K562 (cell line): ENCODE results near the gene CHST15. TPM values are rescaled to one million over a fixed set of nuclear protein-coding genes. Genes with fewer than 3 reads are reported as not detected.

Experiments
- ATAC-seq: fragments of 200-7000 bp; cut with Tn5 transposase; 3 replicates; pipeline ENCODE4 v1.9.1; 2020; ENCODE audit warnings: moderate library complexity
- BruUV-seq: library from RNA; stranded (reverse); fragments of 400-500 nt; replicated peaks from 2 replicates; lab custom pipeline; 2021; lab: Mats Ljungman, UMichigan
- CTCF ChIA-PET: fragments of 300-600 bp; formaldehyde crosslinking; extraction: SDS; loops from one replicate; lab custom pipeline; 2021; ENCODE audit warnings: low intra/inter-chr PET ratio; lab: Yijun Ruan, JAX
- POLR2A ChIA-PET: fragments of 300-600, 350-650 bp; sonication (Branson Sonifier 250); formaldehyde crosslinking; extraction: SDS; loops from one replicate; lab custom pipeline; 2021; ENCODE audit warnings: antibody characterized with exemption, inconsistent platforms; lab: Yijun Ruan, JAX
- DNase-seq, 4 experiments: peaks; one replicate each; pipeline versions ENCODE4 v3.0.0 to v3.0.0-alpha.2; 2011 to 2018; ENCODE audit warnings: low spot score in 3 of 4, mixed read lengths in 3 of 4; ENCODE audit errors: extremely low read depth in 1 of 4
- FAIRE-seq: peaks from 2 replicates; lab custom pipeline; 2011; peaks lifted over from hg19 to GRCh38; lab: Jason Lieb, UNC
- H2AFZ ChIP-seq: 2 replicates; pipeline ENCODE4 v1.6.0; 2011; ENCODE audit warnings: low read depth, low read length, control low read depth, inconsistent platforms
- H3K27ac ChIP-seq: fragments of 200-600 bp; 3 replicates; pipeline ENCODE4 v1.8.0; 2011; ENCODE audit warnings: low read depth, mild to moderate bottlenecking, control low read depth, inconsistent platforms, low read length, moderate library complexity, mixed read lengths; ENCODE audit errors: extremely low read depth
- H3K27me3 ChIP-seq, 2 experiments: fragments of 300-600 bp in 1 of 2; 2 replicates in 1 of 2; 3 replicates in 1 of 2; pipeline versions ENCODE4 v1.6.0 to v1.8.0; 2011; ENCODE audit warnings: inconsistent platforms in 2 of 2, low read length in 2 of 2, mild to moderate bottlenecking in 1 of 2, mixed read lengths in 1 of 2, moderate library complexity in 1 of 2; ENCODE audit not compliant: control insufficient read depth in 2 of 2, insufficient read depth in 2 of 2
- H3K36me3 ChIP-seq: fragments of 300-600 bp; 3 replicates; pipeline ENCODE4 v1.8.0; 2011; ENCODE audit warnings: mild to moderate bottlenecking, low read length, inconsistent platforms; ENCODE audit not compliant: control insufficient read depth, insufficient read depth
- H3K4me1 ChIP-seq, 2 experiments: fragments of 200-600 bp in 1 of 2; replicated peaks in 1 of 2; 2 replicates in 1 of 2; 3 replicates in 1 of 2; pipeline versions ENCODE4 v1.5.1 to v1.8.0; 2011; ENCODE audit warnings: inconsistent platforms in 2 of 2, low read length in 2 of 2, mild to moderate bottlenecking in 1 of 2, mixed read lengths in 1 of 2, moderate library complexity in 1 of 2; ENCODE audit not compliant: control insufficient read depth in 2 of 2, insufficient read depth in 2 of 2
- H3K4me2 ChIP-seq: 2 replicates; pipeline ENCODE4 v1.6.1; 2011; ENCODE audit warnings: low read length, control low read depth, inconsistent platforms, mixed read lengths; ENCODE audit not compliant: insufficient read depth
- H3K4me3 ChIP-seq: fragments of 200-600 bp; sonication (generic), shearing (Covaris generic); 2 replicates; pipeline ENCODE4 v1.5.1; 2016; ENCODE audit warnings: control low read depth, inconsistent platforms
- H3K79me2 ChIP-seq: fragments of 200-600 bp; 3 replicates; pipeline ENCODE4 v1.8.0; 2011; ENCODE audit warnings: low read length, inconsistent platforms; ENCODE audit not compliant: control insufficient read depth, insufficient read depth
- H3K9ac ChIP-seq, 2 experiments: 2 replicates each; pipeline versions ENCODE4 v1.6.0 to v1.6.1; 2011; ENCODE audit warnings: low read depth in 2 of 2, low read length in 2 of 2, control low read depth in 1 of 2, inconsistent platforms in 1 of 2, mild to moderate bottlenecking in 1 of 2, mixed read lengths in 1 of 2; ENCODE audit not compliant: insufficient read depth in 1 of 2
- H3K9me1 ChIP-seq: one replicate; pipeline ENCODE4 v1.6.0; 2011; ENCODE audit warnings: inconsistent platforms, mild to moderate bottlenecking, low read length, moderate library complexity; ENCODE audit not compliant: control insufficient read depth, insufficient read depth
- H3K9me3 ChIP-seq: replicated peaks from 2 replicates; pipeline ENCODE4 v1.5.1; 2011; ENCODE audit warnings: low read depth, low read length, inconsistent platforms; ENCODE audit not compliant: control insufficient read depth, insufficient read depth
- H4K20me1 ChIP-seq: replicated peaks from 2 replicates; pipeline ENCODE4 v1.6.1; 2011; ENCODE audit warnings: low read length, inconsistent platforms, mixed read lengths; ENCODE audit not compliant: control insufficient read depth, insufficient read depth
- ETV6 ChIP-seq, 3 experiments: fragments of 150-350 bp in 1 of 3; sonication (generic) in 1 of 3; formaldehyde crosslinking in 1 of 3; IDR thresholded peaks; 2 replicates each; pipeline versions ENCODE4 v1.6.1 to v1.8.0; 2014 to 2022; ENCODE audit warnings: borderline replicate concordance in 2 of 3, low read depth in 2 of 3, antibody characterized with exemption in 1 of 3, low read length in 1 of 3, mild to moderate bottlenecking in 1 of 3, missing genetic modification reagents in 1 of 3
- RBM25 ChIP-seq: fragments of 200-400 bp; formaldehyde crosslinking; IDR thresholded peaks from 2 replicates; pipeline ENCODE4 v1.6.1; 2018; ENCODE audit warnings: low read length, low read depth, moderate library complexity; ENCODE audit not compliant: severe bottlenecking
- SMAD4 ChIP-seq: fragments of 250-450 bp; sonication (Bioruptor Pico); conservative IDR thresholded peaks from 2 replicates; pipeline ENCODE4 v1.8.0; 2021; ENCODE audit warnings: inconsistent platforms, mild to moderate bottlenecking, moderate library complexity
- TAF1 ChIP-seq: IDR thresholded peaks from 2 replicates; pipeline ENCODE4 v1.6.1; 2011; ENCODE audit warnings: mild to moderate bottlenecking, low read length, moderate library complexity; ENCODE audit not compliant: insufficient read depth, control insufficient read depth, severe bottlenecking; ENCODE audit errors: extremely low read depth
- ZBTB17 ChIP-seq: fragments of 450-650 bp; formaldehyde crosslinking; IDR thresholded peaks from 2 replicates; pipeline ENCODE4 v1.4.0; 2020; ENCODE audit warnings: mild to moderate bottlenecking
- ZC3H11A ChIP-seq: IDR thresholded peaks from 2 replicates; pipeline ENCODE4 v1.6.1; 2012; ENCODE audit warnings: low read depth, low read length, improper control_type of control experiment
- ZFP36 ChIP-seq: fragments of 150-350 bp; IDR thresholded peaks from 2 replicates; pipeline ENCODE4 v1.6.1; 2018; ENCODE audit warnings: low read length, low read depth; ENCODE audit not compliant: partially characterized antibody
- ZNF3 ChIP-seq: fragments of 250-450 bp; sonication (Bioruptor Pico); IDR thresholded peaks from 2 replicates; pipeline ENCODE4 v1.5.0; 2021; ENCODE audit warnings: mild to moderate bottlenecking, moderate library complexity
- ZNF354B ChIP-seq: fragments of 250-450 bp; sonication (Bioruptor Pico); IDR thresholded peaks from 2 replicates; pipeline ENCODE4 v1.4.0; 2020
- ZNF717 ChIP-seq: fragments of 250-450 bp; sonication (Bioruptor Pico); IDR thresholded peaks from 2 replicates; pipeline ENCODE4 v1.5.0; 2021
- WGBS: fragments of 100-300 bp; shearing (Covaris generic); methylation state at CpG from one replicate; pipeline ENCODE4 v1.1.6; 2016; ENCODE audit warnings: low coverage, mixed read lengths; ENCODE audit not compliant: insufficient coverage; ENCODE audit errors: missing lambda C conversion rate; 5-methylcytosine and 5-hydroxymethylcytosine counted together
- in situ Hi-C: fragments of 300-500 bp; cut with MboI; formaldehyde crosslinking; loops from 4 replicates; pipeline ENCODE4 v1.15.0; 2018; ENCODE audit warnings: inconsistent platforms, mixed read lengths
- intact Hi-C: fragments of 100-400 bp; cut with micrococcal nuclease; formaldehyde crosslinking; loops from 2 replicates; pipeline ENCODE4 v1.14.2; 2022
- polyA plus RNA-seq, 8 experiments: library from polyadenylated mRNA; depleted of rRNA in 4 of 8; stranded (reverse) in 5 of 8; unstranded in 3 of 8; fragments of >200 nt; fragmentation: Nextera tagmentation in 2 of 8; fragmentation: Illumina TruSeq in 1 of 8; extraction: Ambion mirVana in 2 of 8; extraction: Trizol in 1 of 8; gene quantifications; 2 replicates each; pipeline versions ENCODE4 v1.2.1 to v1.2.3, GENCODE V29; 2011 to 2014; ENCODE audit warnings: inconsistent platforms in 1 of 8, missing spikeins in 1 of 8
- total RNA-seq, 7 experiments: library from RNA; depleted of rRNA in 6 of 7; stranded (reverse); fragments of >200 nt in 6 of 7; fragmentation: Illumina TruSeq in 2 of 7; extraction: Trizol in 2 of 7; gene quantifications; 2 replicates each; pipeline versions ENCODE4 v1.2.1 to v1.2.3, GENCODE V29; 2011 to 2021; ENCODE audit warnings: low replicate concordance in 1 of 7
- TF ChIP-seq, protein P1 (sequence below): sonication (generic); formaldehyde crosslinking; IDR thresholded peaks from 2 replicates; pipeline ENCODE4 v1.8.0; 2022; ENCODE audit warnings: mild to moderate bottlenecking, missing genetic modification reagents
- TF ChIP-seq, protein P2 (sequence below): IDR thresholded peaks from 2 replicates; pipeline ENCODE4 v1.6.1; 2016; ENCODE audit warnings: missing genetic modification characterization, missing compliant biosample characterization

Gene CHST15
- total and polyA plus RNA-seq, 9 of the 15 experiments (the other 6 are each of a cell fraction or from before 2014, with no cell fraction given) = 0.04 to 0.16 (median 0.08) TPM

DNA sequence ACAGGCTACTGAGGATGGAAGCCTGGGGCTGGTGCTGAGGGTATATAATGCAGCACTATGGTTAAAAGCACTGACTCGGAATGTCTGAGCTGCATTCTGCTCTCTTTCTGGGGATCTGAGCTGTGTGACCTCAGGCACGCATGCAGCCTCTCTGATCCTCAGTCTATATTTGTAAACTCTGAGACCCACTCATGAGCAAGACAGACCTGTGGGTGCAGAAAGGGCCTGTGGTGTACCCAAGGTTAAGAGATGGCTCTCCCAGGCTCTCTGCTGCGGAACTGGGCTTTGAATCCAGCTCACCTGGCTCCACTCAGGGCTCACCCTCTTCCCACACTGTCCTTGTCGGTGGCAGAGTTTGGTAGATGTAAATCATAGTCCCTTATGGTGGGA lies 89.9 kb downstream of the CHST15 start:
- Histone ChIP-seq H3K36me3 (no peaks in the 10 kb centered on the region), H3K9ac (no peak overlapping the region), H3K9me3 (no peaks in the 10 kb centered on the region), H3K79me2 (no peaks in the 10 kb centered on the region), H3K4me2 (no peak overlapping the region), H3K27me3 (peaks cover 2 to 32% of the 10 kb centered on the region in 2 experiments; a peak in 3 of 5 replicates), H3K9me1 (no peaks in the 10 kb centered on the region), H3K27ac (no peak overlapping the region), H4K20me1 (0 out of 2 replicates have a peak, but pooled peaks cover 3% of the 10 kb centered on the region), H2AFZ (no peak overlapping the region), H3K4me3 (no peak overlapping the region), H3K4me1 (no peaks in the 10 kb centered on the region)
- ChIA-PET POLR2A (interaction anchor here (0.5 kb wide), 1 partner anchor 15 kb away, joined by 3 read pairs; no protein-coding TSS in a partner anchor), CTCF (no interaction called here)
- 0% methylated on average over 2 of the region's 4 CpGs for WGBS
- no peak for ATAC-seq
- no TSS peak for BruUV-seq
- TF ChIP-seq RBM25 (peak; percentile 26), ZC3H11A (no peak), ZNF717 (no peak), ZNF3 (no peak), ZNF354B (CRISPR knock-in tag) (no peak), ZFP36 (peak; percentile 32), SMAD4 (CRISPR knock-in tag) (no peak)
- in situ Hi-C loops = loop anchor here (5.0 to 25.0 kb wide), 2 partner anchors 379 to 509 kb away; no protein-coding TSS in a partner anchor
- intact Hi-C loops = no loop called here
- FAIRE-seq = no peak
- no peak for DNase-seq

DNA sequence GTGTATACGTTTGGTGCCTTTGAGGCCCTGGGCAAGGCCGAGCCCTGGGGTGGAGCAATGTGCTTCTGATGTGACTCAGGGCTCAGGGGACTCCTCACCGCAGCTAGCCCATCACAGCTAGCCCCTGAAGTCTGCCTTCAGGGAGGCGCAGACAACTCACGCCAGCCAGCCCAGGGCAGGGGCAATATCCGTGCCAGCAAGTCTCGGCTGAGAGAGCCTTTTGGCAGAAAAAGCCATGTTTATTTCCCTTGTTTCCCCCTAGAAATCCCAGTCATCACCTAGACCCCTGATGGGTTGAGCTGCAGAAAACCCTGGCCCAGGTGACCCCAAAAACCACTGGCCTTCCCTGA lies 90.4 kb downstream of the CHST15 start:
- BruUV-seq = no TSS peak
- CTCF ChIA-PET = no interaction called here
- no peak for FAIRE-seq
- TF ChIP-seq, protein P1, sequence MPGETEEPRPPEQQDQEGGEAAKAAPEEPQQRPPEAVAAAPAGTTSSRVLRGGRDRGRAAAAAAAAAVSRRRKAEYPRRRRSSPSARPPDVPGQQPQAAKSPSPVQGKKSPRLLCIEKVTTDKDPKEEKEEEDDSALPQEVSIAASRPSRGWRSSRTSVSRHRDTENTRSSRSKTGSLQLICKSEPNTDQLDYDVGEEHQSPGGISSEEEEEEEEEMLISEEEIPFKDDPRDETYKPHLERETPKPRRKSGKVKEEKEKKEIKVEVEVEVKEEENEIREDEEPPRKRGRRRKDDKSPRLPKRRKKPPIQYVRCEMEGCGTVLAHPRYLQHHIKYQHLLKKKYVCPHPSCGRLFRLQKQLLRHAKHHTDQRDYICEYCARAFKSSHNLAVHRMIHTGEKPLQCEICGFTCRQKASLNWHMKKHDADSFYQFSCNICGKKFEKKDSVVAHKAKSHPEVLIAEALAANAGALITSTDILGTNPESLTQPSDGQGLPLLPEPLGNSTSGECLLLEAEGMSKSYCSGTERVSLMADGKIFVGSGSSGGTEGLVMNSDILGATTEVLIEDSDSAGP (CRISPR knock-in tag) = no peak
- TF ChIP-seq TAF1 (no peak), ZBTB17 (CRISPR knock-in tag) (no peak), ETV6 (IDR thresholded peaks at IDR 0.05; ENCODE audit: borderline replicate concordance in 1 of 2, low read depth in 2 of 2, low read length in 1 of 2) (no peak), ETV6 (CRISPR knock-in tag; IDR thresholded peaks at IDR 0.05; ENCODE audit: borderline replicate concordance) (no peak)
- TF ChIP-seq, protein P2, sequence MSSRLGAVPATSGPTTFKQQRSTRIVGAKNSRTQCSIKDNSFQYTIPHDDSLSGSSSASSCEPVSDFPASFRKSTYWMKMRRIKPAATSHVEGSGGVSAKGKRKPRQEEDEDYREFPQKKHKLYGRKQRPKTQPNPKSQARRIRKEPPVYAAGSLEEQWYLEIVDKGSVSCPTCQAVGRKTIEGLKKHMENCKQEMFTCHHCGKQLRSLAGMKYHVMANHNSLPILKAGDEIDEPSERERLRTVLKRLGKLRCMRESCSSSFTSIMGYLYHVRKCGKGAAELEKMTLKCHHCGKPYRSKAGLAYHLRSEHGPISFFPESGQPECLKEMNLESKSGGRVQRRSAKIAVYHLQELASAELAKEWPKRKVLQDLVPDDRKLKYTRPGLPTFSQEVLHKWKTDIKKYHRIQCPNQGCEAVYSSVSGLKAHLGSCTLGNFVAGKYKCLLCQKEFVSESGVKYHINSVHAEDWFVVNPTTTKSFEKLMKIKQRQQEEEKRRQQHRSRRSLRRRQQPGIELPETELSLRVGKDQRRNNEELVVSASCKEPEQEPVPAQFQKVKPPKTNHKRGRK (tag) = no peak

More for the DNA sequence above, 90.4 kb downstream of the CHST15 start:
- ATAC-seq (no peak), DNase-seq (no peak)
- in situ Hi-C loops (loop anchor here (5.0 to 25.0 kb wide), 2 partner anchors 379 to 509 kb away; no protein-coding TSS in a partner anchor), intact Hi-C loops (no loop called here)
- no peaks in the 10 kb centered on the region for H3K9me3 ChIP-seq
- H3K9ac ChIP-seq = no peak overlapping the region
- H3K4me3 ChIP-seq = no peak overlapping the region
- H3K9me1 ChIP-seq = no peaks in the 10 kb centered on the region
- H3K79me2 ChIP-seq = no peaks in the 10 kb centered on the region
- no peak overlapping the region for H3K4me2 ChIP-seq
- no peak overlapping the region for H3K27ac ChIP-seq
- POLR2A ChIA-PET = interaction anchor here (0.5 to 0.6 kb wide), 2 partner anchors 15 to 100 kb away, joined by 3 read pairs; no protein-coding TSS in a partner anchor
- H3K27me3 ChIP-seq = peaks cover 0 to 28% of the 10 kb centered on the region in 2 experiments; a peak in 3 of 5 replicates
- H2AFZ ChIP-seq = no peak overlapping the region
- H4K20me1 ChIP-seq = 0 out of 2 replicates have a peak, but pooled peaks cover 3% of the 10 kb centered on the region
- WGBS = 2% methylated on average over 7 of the region's 7 CpGs
- no peaks in the 10 kb centered on the region for H3K4me1 ChIP-seq
- H3K36me3 ChIP-seq = no peaks in the 10 kb centered on the region
